ENCODE data around the gene TTC22. TPM values are rescaled to one million over a fixed set of nuclear protein-coding genes. Genes with fewer than 3 reads are reported as not detected.

TTC22 gene
- total and polyA plus RNA-seq, 2 of the 4 experiments (the other 2 are of a cell fraction) = not detected

- no peak overlapping the region for H3K9ac ChIP-seq (ENCODE audit: low read depth, low read length)
- H2BK5ac ChIP-seq (ENCODE audit: low read depth, low read length, poor library complexity, severe bottlenecking) = no peak overlapping the region
- ATAC-seq (ENCODE audit: low read depth) = no peak
- no peak overlapping the region for H2AFZ ChIP-seq (replicated peaks; ENCODE audit: low read length, poor library complexity)
- intact Hi-C loops (cut with micrococcal nuclease) (no loop called here), in situ Hi-C loops (cut with MboI; ENCODE audit: low sequenced_read_pairs) (no loop called here), dilution Hi-C loops (cut with HindIII; ENCODE audit: low sequenced_read_pairs, unreplicated experiment) (no loop called here)
- no peaks in the 10 kb centered on the region for H3K9me3 ChIP-seq (ENCODE audit: control insufficient read depth, insufficient read depth, low read length)
- H3K27ac ChIP-seq (ENCODE audit: insufficient read depth, low read length) = no peak overlapping the region
- no peak overlapping the region for H3K4ac ChIP-seq (ENCODE audit: low read depth, low read length)
- H2BK15ac ChIP-seq (ENCODE audit: low read depth, low read length) = no peak overlapping the region
- H3K27me3 ChIP-seq (ENCODE audit: control insufficient read depth, insufficient read depth, low read length) = peaks cover 1% of the 10 kb centered on the region; the same call in 1 of the 2 replicates
- H3K4me2 ChIP-seq (ENCODE audit: low read depth, low read length) = no peak overlapping the region
- H2AK9ac ChIP-seq (replicated peaks; ENCODE audit: low read depth, low read length, poor library complexity) = no peak overlapping the region
- no peak overlapping the region for H3K56ac ChIP-seq (ENCODE audit: extremely low read depth, insufficient read depth, low read length)
- H4K8ac ChIP-seq (ENCODE audit: low read depth in 2 of 2, low read length in 2 of 2) = no peak overlapping the region
- no peak overlapping the region for H3K4me3 ChIP-seq (ENCODE audit: insufficient read depth, low read depth, low read length)
- no peak overlapping the region for H4K5ac ChIP-seq (ENCODE audit: low read depth, low read length)
- H2AK5ac ChIP-seq (ENCODE audit: low read depth, low read length) = no peak overlapping the region
- no peaks in the 10 kb centered on the region; a peak in 1 of 4 replicates for H3K79me1 ChIP-seq (ENCODE audit: low read depth in 1 of 2, low read length in 2 of 2)
- no peak overlapping the region for H3K14ac ChIP-seq (replicated peaks; ENCODE audit: low read depth, low read length)
- WGBS, 2 experiments (ENCODE audit: extremely low coverage in 2 of 2, insufficient read length in 1 of 2) = 95% methylated on average over 20 of the region's 22 CpGs; no CpG with 5 or more reads in 1 of the 2 experiments
- no peak overlapping the region for H3K23ac ChIP-seq (ENCODE audit: low read depth, low read length)
- H2BK20ac ChIP-seq (ENCODE audit: low read depth, low read length) = no peak overlapping the region
- no TSS peak for BruUV-seq (replicated peaks)
- H4K20me1 ChIP-seq (ENCODE audit: insufficient read depth, low read length) = no peaks in the 10 kb centered on the region
- H3K4me1 ChIP-seq (ENCODE audit: control insufficient read depth, insufficient read depth, low read length) = no peaks in the 10 kb centered on the region
- no peak for TF ChIP-seq MAZ (IDR thresholded peaks at IDR 0.05; ENCODE audit: borderline replicate concordance, low read depth, low read length)
- no peak for TF ChIP-seq BHLHE40 (IDR thresholded peaks at IDR 0.05; ENCODE audit: low read depth, low read length)
- no peak for TF ChIP-seq RCOR1 (IDR thresholded peaks at IDR 0.05; ENCODE audit: insufficient replicate concordance, low read length)
- TF ChIP-seq USF2 (IDR thresholded peaks at IDR 0.05; ENCODE audit: low read depth, low read length) = no peak
- no peak for TF ChIP-seq RFX5 (IDR thresholded peaks at IDR 0.05; ENCODE audit: low read depth, low read length)
- no peak for TF ChIP-seq CHD1 (IDR thresholded peaks at IDR 0.05; ENCODE audit: low read depth, low read length)
- no peak for TF ChIP-seq SMC3 (IDR thresholded peaks at IDR 0.05; ENCODE audit: low read depth, low read length)
- TF ChIP-seq FOS (IDR thresholded peaks at IDR 0.05; ENCODE audit: low read depth, low read length) = no peak
- no peak for TF ChIP-seq POLR2A (IDR thresholded peaks at IDR 0.05; ENCODE audit: low read depth, low read length)
- no peak for TF ChIP-seq MXI1 (IDR thresholded peaks at IDR 0.05; ENCODE audit: borderline replicate concordance, low read depth, low read length)
- no peak for TF ChIP-seq ELK1 (IDR thresholded peaks at IDR 0.05; ENCODE audit: borderline replicate concordance, low read depth, low read length)
- POLR2A ChIA-PET (ENCODE audit: unreplicated experiment) = no interaction called here
- no peak overlapping the region for H4K91ac ChIP-seq (ENCODE audit: insufficient read depth, low read depth, low read length)
- CTCF ChIA-PET = no interaction called here
- no peak overlapping the region for H3K18ac ChIP-seq (ENCODE audit: low read depth, low read length)
- no peaks in the 10 kb centered on the region for H3K9me1 ChIP-seq (ENCODE audit: insufficient read depth, low read length)
- no peak for DNase-seq
- peaks cover 12% of the 10 kb centered on the region for H3K36me3 ChIP-seq (ENCODE audit: control insufficient read depth, insufficient read depth, low read length)
- no peak overlapping the region for H2BK120ac ChIP-seq (ENCODE audit: low read depth, low read length)
These were observed 47.1 kb downstream of the TTC22 start for GRCh38 chr1:54754045-54754444.

All from IMR-90 (cell line).